Measurements from ENCODE around the gene TSPAN7. TPM values are rescaled to one million over a fixed set of nuclear protein-coding genes. Genes with fewer than 3 reads are reported as not detected.
A peak's percentile ranks its signal among the peaks of the same experiment; 100 is the strongest.

Gene TSPAN7
- total RNA-seq, 6 experiments from 2014 or later: 7.9 to 24.4 (median 15.7) TPM

GRCh38 chrX:38717871-38718270 lies 156.5 kb downstream of the TSPAN7 start:
- Histone ChIP-seq H3K9me3 (no peaks in the 10 kb centered on the region), H3K4me3 (no peak overlapping the region), H3K36me3 (no peaks in the 10 kb centered on the region), H3K27ac (no peak overlapping the region), H3K4me1 (no peaks in the 10 kb centered on the region), H3K27me3 (no peaks in the 10 kb centered on the region)
- ATAC-seq (peak in 2 of 4 donors; percentile 36 to 42), DNase-seq (no peak)
- 7% methylated on average over 1 of the region's 1 CpG for WGBS (ENCODE audit: insufficient coverage, low coverage, low lambda C conversion rate, missing lambda C conversion rate)
- TF ChIP-seq CTCF (IDR thresholded peaks at IDR 0.05) (peak; percentile 34 to 59 (median 54)), POLR2A (IDR thresholded peaks at IDR 0.05) (no peak)
- intact Hi-C loops (cut with DNase I): no loop called here

GRCh38 chrX:38718311-38718710 lies 157.0 kb downstream of the TSPAN7 start:
- ATAC-seq (no peak), DNase-seq (no peak)
- Histone ChIP-seq H3K4me3 (no peak overlapping the region), H3K27me3 (no peaks in the 10 kb centered on the region), H3K9me3 (no peaks in the 10 kb centered on the region), H3K27ac (no peak overlapping the region), H3K4me1 (no peaks in the 10 kb centered on the region), H3K36me3 (no peaks in the 10 kb centered on the region)
- intact Hi-C loops (cut with DNase I): no loop called here
- WGBS (ENCODE audit: insufficient coverage, low coverage, low lambda C conversion rate, missing lambda C conversion rate): 29% methylated on average over 1 of the region's 1 CpG
- TF ChIP-seq POLR2A (IDR thresholded peaks at IDR 0.05) (no peak), CTCF (IDR thresholded peaks at IDR 0.05) (no peak)

- Histone ChIP-seq H3K9me3 (no peaks in the 10 kb centered on the region), H3K27me3 (no peaks in the 10 kb centered on the region), H3K36me3 (no peaks in the 10 kb centered on the region), H3K4me3 (no peak overlapping the region), H3K4me1 (no peaks in the 10 kb centered on the region), H3K27ac (no peak overlapping the region)
- DNase-seq (no peak), ATAC-seq (no peak)
- no peak for TF ChIP-seq CTCF (IDR thresholded peaks at IDR 0.05)
- TF ChIP-seq POLR2A (IDR thresholded peaks at IDR 0.05): no peak
- 76% methylated on average over 2 of the region's 2 CpGs for WGBS (ENCODE audit: insufficient coverage, low coverage, low lambda C conversion rate, missing lambda C conversion rate)
- intact Hi-C loops (cut with DNase I): no loop called here
Observed at GRCh38 chrX:38726612-38727011, 165.3 kb downstream of the TSPAN7 start.

GRCh38 chrX:38727668-38728067 lies 166.3 kb downstream of the TSPAN7 start:
- intact Hi-C loops (cut with DNase I): no loop called here
- Histone ChIP-seq H3K27me3 (no peaks in the 10 kb centered on the region), H3K27ac (no peak overlapping the region), H3K36me3 (no peaks in the 10 kb centered on the region), H3K4me1 (no peaks in the 10 kb centered on the region), H3K9me3 (no peaks in the 10 kb centered on the region), H3K4me3 (no peak overlapping the region)
- no peak for TF ChIP-seq CTCF (IDR thresholded peaks at IDR 0.05)
- no peak for TF ChIP-seq POLR2A (IDR thresholded peaks at IDR 0.05)
- WGBS (ENCODE audit: insufficient coverage, low coverage, low lambda C conversion rate, missing lambda C conversion rate): 20% methylated on average over 2 of the region's 3 CpGs
- DNase-seq (no peak), ATAC-seq (no peak)

GRCh38 chrX:38732866-38733265 lies 171.5 kb downstream of the TSPAN7 start:
- ATAC-seq: no peak
- DNase-seq: no peak
- no peaks in the 10 kb centered on the region for H3K9me3 ChIP-seq
- H3K36me3 ChIP-seq: no peaks in the 10 kb centered on the region
- no peaks in the 10 kb centered on the region for H3K4me1 ChIP-seq
- H3K27ac ChIP-seq: no peak overlapping the region
- 36% methylated on average over 1 of the region's 1 CpG for WGBS (ENCODE audit: insufficient coverage, low coverage, low lambda C conversion rate, missing lambda C conversion rate)
- H3K4me3 ChIP-seq: no peak overlapping the region
- intact Hi-C loops (cut with DNase I): no loop called here
- TF ChIP-seq CTCF (IDR thresholded peaks at IDR 0.05) (no peak), POLR2A (IDR thresholded peaks at IDR 0.05) (no peak)
- peaks cover 0 to 9% of the 10 kb centered on the region in 2 donors for H3K27me3 ChIP-seq

Measured in right lobe of liver (tissue), 6 donors.